ENCODE data around the gene SKIL. TPM values are rescaled to one million over a fixed set of nuclear protein-coding genes. Genes with fewer than 3 reads are reported as not detected.

SKIL gene
- 14.7 and 15.8 TPM in 2 replicates for total RNA-seq

GRCh38 chr3:170357176-170358041 lies at the start of gene SKIL:
Gene SKIL, plus strand, starts transcription at chr3:170357715. Its CDS starts 2,617 bp downstream, at chr3:170360332.

GRCh38 chr3:170418422-170419398 lies 61.2 kb downstream of the SKIL start, which contains the start of gene CLDN11:
Gene CLDN11, plus strand, starts transcription at chr3:170418868. Its CDS starts 199 bp downstream, at chr3:170419067.

Other genes starting within 250 kb of the SKIL start
- 13.3 and 17.2 TPM in 2 replicates for gene PHC3, start 176.0 kb upstream of the SKIL start, total RNA-seq
- 18.5 and 20.5 TPM in 2 replicates for gene PRKCI, start 135.3 kb upstream of the SKIL start, total RNA-seq
- gene CLDN11, start 61.2 kb downstream of the SKIL start, total RNA-seq, result 446 and 509 TPM in 2 replicates
- 0.25 and 0.47 TPM in 2 replicates for gene SLC7A14, start 228.4 kb downstream of the SKIL start, total RNA-seq

Measured in mammary microvascular endothelial cell (primary cell).